Fibroblast of lung (primary cell): Measurements from ENCODE around the gene ZSCAN31.

ENCODE experiments used
- EZH2 ChIP-seq: IDR thresholded peaks from 2 replicates; pipeline ENCODE4 v1.5.1; 2012; ENCODE audit warnings: low read length, control low read depth, mild to moderate bottlenecking; ENCODE audit errors: missing control alignments
- TF ChIP-seq, protein P1 (sequence below), 2 donors: IDR thresholded peaks in 1 of 2; conservative IDR thresholded peaks in 1 of 2; 1 replicate in 1 of 2; 2 replicates in 1 of 2; pipeline ENCODE4 v1.5.1; 2011 to 2012; ENCODE audit warnings: low read length in 2 of 2, control low read depth in 1 of 2, inconsistent platforms in 1 of 2, low read depth in 1 of 2, mild to moderate bottlenecking in 1 of 2

- TF ChIP-seq, protein P1, sequence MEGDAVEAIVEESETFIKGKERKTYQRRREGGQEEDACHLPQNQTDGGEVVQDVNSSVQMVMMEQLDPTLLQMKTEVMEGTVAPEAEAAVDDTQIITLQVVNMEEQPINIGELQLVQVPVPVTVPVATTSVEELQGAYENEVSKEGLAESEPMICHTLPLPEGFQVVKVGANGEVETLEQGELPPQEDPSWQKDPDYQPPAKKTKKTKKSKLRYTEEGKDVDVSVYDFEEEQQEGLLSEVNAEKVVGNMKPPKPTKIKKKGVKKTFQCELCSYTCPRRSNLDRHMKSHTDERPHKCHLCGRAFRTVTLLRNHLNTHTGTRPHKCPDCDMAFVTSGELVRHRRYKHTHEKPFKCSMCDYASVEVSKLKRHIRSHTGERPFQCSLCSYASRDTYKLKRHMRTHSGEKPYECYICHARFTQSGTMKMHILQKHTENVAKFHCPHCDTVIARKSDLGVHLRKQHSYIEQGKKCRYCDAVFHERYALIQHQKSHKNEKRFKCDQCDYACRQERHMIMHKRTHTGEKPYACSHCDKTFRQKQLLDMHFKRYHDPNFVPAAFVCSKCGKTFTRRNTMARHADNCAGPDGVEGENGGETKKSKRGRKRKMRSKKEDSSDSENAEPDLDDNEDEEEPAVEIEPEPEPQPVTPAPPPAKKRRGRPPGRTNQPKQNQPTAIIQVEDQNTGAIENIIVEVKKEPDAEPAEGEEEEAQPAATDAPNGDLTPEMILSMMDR (conservative IDR thresholded peaks at IDR 0.05 in 1 of 2, IDR thresholded peaks at IDR 0.05 in 1 of 2; ENCODE audit: low read depth in 1 of 2, low read length in 2 of 2), result no peak
- TF ChIP-seq EZH2, result no peak
Observed at GRCh38 chr6:28356666-28357020, 20.7 kb upstream of the ZSCAN31 start.
